ENCODE data around the gene CHRM4.

CHRM4 gene

DNA sequence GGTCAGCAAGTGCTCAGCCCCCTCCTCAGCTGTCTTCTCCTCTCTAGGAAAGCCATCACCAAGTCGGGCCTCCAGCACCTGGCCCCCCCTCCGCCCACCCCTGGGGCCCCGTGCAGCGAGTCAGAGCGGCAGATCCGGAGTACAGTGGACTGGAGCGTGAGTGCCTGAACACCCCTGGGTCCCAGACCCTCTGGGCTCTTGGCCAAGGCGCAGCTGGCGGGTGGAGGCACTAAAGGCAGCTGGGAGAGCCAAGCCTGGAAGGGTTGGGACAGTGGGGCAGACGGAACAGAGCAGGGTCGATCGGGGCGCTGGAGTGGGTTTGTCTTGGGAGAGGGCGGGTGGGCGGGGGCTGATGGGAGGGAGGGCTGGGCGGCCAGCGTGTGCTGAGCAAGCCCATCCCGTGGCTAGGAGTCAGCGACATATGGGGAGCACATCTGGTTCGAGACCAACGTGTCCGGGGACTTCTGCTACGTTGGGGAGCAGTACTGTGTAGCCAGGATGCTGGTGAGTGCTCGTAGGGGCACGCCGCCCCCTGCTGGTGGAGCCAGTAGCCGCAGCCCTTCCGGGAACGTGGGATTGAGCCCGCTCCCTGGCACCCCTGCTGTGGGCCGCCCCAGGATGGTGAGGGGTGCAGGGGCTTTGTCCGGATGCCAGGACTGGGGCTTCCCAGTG, 24.2 kb downstream of the CHRM4 start:
- no peak for DNase-seq (ENCODE audit: low spot score)

GRCh38 chr11:46366661-46367161, 24.9 kb downstream of the CHRM4 start:
- DNase-seq (ENCODE audit: low spot score), result no peak

DNA sequence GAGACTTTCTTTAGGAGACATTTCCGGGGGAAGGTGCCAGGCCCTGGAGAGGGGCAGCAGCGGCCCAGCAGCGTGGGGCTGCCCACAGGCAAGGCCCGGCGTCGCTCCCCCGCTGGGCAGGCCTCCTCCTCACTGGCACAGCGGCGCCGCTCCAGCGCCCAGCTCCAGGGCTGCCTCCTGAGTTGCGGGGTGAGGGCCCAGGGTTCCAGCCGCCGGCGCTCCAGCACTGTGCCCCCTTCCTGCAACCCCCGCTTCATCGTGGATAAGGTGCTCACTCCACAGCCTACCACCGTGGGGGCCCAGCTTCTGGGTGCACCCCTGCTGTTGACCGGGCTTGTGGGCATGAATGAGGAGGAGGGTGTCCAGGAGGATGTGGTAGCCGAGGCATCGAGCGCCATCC, 25.3 kb downstream of the CHRM4 start:
- no peak for DNase-seq (ENCODE audit: low spot score)

GRCh38 chr11:46364791-46365190, 26.8 kb downstream of the CHRM4 start:
- no peak for DNase-seq (ENCODE audit: low spot score)

GRCh38 chr11:46364056-46364455, 27.5 kb downstream of the CHRM4 start:
- DNase-seq (ENCODE audit: low spot score), result no peak

GRCh38 chr11:46363455-46364005, 28.0 kb downstream of the CHRM4 start:
- peak; percentile 90 for DNase-seq (ENCODE audit: low spot score)

GRCh38 chr11:46363031-46363407, 28.6 kb downstream of the CHRM4 start:
- DNase-seq (ENCODE audit: low spot score), result peak; percentile 91

GRCh38 chr11:46362156-46363030, 29.2 kb downstream of the CHRM4 start:
- no peak for DNase-seq (ENCODE audit: low spot score)

- DNase-seq (ENCODE audit: low spot score), result no peak
Measured at GRCh38 chr11:46361283-46362155, 30.1 kb downstream of the CHRM4 start.

DNA sequence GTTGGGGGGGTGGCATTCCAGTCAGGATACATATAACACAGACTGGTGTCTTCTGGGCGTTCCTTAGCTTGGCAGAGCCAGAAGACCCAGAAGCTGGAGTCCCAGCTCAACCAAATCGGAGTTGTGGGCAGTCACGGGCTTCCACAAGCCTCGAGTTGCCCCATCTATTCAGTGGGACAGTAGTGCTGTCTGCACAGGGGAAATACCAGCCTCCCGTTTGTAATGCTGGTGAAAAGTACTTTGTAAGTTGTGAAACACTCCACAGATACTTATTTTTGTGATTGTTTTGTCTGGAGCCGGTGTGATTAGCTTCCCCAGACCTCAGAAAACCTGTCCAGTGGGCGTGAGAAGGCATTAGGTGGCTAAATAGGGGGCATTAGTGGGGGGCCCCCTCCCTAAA, 30.7 kb downstream of the CHRM4 start:
- DNase-seq (ENCODE audit: low spot score), result no peak

- no peak for DNase-seq (ENCODE audit: low spot score)
Measured at GRCh38 chr11:46359953-46360352, 31.6 kb downstream of the CHRM4 start.

DNA sequence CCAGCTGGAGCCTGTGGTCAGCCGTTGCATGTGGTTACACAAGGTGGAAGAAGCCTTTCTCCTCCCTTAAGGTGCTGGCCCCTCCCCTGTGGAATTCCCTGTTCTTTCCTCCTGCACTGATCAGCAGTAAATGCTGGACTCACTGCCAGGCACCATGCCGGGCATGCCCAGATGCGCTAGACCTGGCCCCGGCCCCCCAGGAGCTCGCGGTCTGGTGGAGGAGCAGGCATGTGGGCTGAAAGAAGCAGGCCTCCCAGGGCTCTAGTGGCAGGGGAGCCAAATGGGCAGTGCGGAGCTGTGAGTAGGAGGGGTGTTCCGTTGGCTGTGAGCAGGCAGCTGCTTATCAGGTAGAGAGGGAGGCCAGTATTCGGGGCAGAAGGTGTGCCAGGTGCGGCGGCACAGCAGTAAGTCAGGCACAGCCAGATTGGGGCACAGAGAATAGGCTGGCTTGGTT, 34.1 kb downstream of the CHRM4 start:
- no peak for DNase-seq (ENCODE audit: low spot score)

DNA sequence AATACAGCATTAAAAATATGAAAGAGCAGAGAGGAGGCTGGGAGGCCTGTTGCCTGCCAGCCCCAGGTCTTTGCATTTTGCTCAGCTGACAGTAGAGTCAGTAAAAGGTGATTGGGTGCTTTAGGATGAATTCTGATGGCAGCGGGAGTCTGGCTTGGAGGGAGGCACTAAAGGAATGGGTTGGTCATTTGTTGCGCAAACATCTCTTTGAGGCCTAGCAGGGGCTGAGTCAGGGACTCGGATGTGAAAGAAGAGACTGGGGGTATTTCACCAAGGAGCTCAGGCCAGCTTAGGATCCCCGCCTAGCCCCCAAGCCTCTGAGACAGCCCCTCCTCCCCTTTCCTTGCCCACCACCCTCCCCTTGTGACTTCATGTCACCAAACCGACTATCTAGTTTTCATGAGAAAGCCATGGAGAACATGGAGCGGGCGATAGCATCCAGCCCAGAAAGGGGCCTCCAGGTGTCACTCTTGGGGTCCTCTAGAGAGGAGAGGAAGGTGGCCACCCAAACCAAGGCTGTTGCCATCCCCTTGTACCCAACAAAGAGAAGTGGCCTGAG, 34.6 kb downstream of the CHRM4 start:
- DNase-seq (ENCODE audit: low spot score), result no peak

- no peak for DNase-seq (ENCODE audit: low spot score)
Measured at GRCh38 chr11:46353698-46354097, 37.9 kb downstream of the CHRM4 start.

- no peak for DNase-seq (ENCODE audit: low spot score)
Measured at GRCh38 chr11:46352063-46352841, 39.3 kb downstream of the CHRM4 start.

GRCh38 chr11:46351606-46352005, 40.0 kb downstream of the CHRM4 start:
- no peak for DNase-seq (ENCODE audit: low spot score)

DNA sequence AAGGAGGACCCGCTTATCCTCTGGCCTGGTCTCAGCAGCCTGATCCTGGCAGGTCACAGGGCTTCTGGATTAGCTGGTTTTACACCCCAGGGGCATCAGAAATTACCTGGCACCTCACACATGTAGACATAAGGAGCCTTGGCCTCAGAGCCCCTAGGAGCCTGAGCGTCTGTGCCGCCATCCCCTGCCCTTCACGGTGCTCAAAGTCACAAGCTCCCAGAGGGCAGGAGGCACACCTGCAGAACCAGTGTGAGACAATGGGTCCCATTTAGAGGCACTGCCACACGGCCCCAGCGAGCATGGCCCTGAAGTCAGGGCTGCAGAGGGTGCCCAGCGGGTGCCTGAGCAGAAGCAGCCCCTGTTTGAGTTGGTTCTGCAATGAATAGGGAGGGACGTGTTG, 40.4 kb downstream of the CHRM4 start:
- no peak for DNase-seq (ENCODE audit: low spot score)

DNA sequence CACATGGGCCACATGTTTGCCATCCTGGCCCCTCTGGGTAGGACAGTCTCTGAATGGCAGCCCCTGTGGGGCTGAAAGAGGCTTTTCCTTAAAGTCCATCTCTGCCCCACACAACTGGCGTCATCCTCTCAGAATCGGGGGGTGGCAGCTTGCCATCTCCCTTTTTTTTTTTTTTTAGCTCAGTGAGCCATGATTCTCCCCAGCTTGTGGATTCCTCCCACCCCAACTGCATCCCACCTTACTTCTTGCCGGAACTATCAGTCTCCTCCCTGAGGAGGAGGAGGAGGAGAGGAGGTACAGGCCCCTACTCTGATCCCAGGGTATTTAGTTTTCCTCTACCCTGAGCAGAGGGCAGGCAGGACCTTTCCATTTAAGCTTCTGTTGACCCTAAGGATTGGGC, 40.9 kb downstream of the CHRM4 start:
- no peak for DNase-seq (ENCODE audit: low spot score)

GRCh38 chr11:46348566-46349401, 42.8 kb downstream of the CHRM4 start:
- DNase-seq (ENCODE audit: low spot score), result no peak
